Esophagus (tissue), 2 donors: ENCODE data around the gene BHLHE40. TPM values are rescaled to one million over a fixed set of nuclear protein-coding genes. Genes with fewer than 3 reads are reported as not detected.
"Not testable (repeated sequence)": the region's sequence is repeated elsewhere in the genome, so short reads cannot be mapped to it uniquely, and the experiment has no call there.

Source experiments
- H3K27ac ChIP-seq, 2 donors: one replicate each; pipeline ENCODE4 v1.5.1; 2013; ENCODE audit warnings: low read depth in 2 of 2, mild to moderate bottlenecking in 2 of 2, inconsistent platforms in 1 of 2, low read length in 1 of 2, moderate library complexity in 1 of 2
- H3K27me3 ChIP-seq, 2 donors: one replicate each; pipeline ENCODE4 v1.6.1; 2013; ENCODE audit warnings: low read length in 2 of 2, control low read depth in 1 of 2, mild to moderate bottlenecking in 1 of 2; ENCODE audit not compliant: insufficient read depth in 2 of 2, control insufficient read depth in 1 of 2
- H3K36me3 ChIP-seq, 2 donors: one replicate each; pipeline ENCODE4 v1.6.1; 2013; ENCODE audit warnings: low read length in 1 of 2; ENCODE audit not compliant: control insufficient read depth in 2 of 2, insufficient read depth in 2 of 2
- H3K4me1 ChIP-seq, 2 donors: one replicate each; pipeline ENCODE4 v1.6.1; 2013; ENCODE audit warnings: low read length in 1 of 2; ENCODE audit not compliant: control insufficient read depth in 2 of 2, insufficient read depth in 2 of 2
- H3K4me3 ChIP-seq, 2 donors: one replicate each; pipeline ENCODE4 v1.5.1; 2013; ENCODE audit warnings: low read length in 2 of 2, mild to moderate bottlenecking in 2 of 2, low read depth in 1 of 2, moderate library complexity in 1 of 2
- H3K9me3 ChIP-seq, 2 donors: one replicate each; pipeline ENCODE4 v1.6.1; 2013; ENCODE audit warnings: mild to moderate bottlenecking in 2 of 2, low read depth in 1 of 2, low read length in 1 of 2, moderate library complexity in 1 of 2; ENCODE audit not compliant: control insufficient read depth in 2 of 2, insufficient read depth in 1 of 2
- WGBS, 2 donors: extraction: QIAGEN DNeasy Blood & Tissue Kit; methylation state at CpG; one replicate each; pipeline ENCODE4 v1.1.7; 2013; 5-methylcytosine and 5-hydroxymethylcytosine counted together
- polyA plus RNA-seq, 2 donors: library from polyadenylated mRNA; stranded (reverse); fragments of 200-250 nt; gene quantifications; one replicate each; pipeline ENCODE4 v1.2.3, GENCODE V29; 2013
- donor health status: healthy with polysubstance abuse.
- donor health status: Bipolar disorder and iron deficiency.

BHLHE40 gene
- polyA plus RNA-seq, 2 donors = 84.0 to 185 TPM

- H3K27me3 ChIP-seq = no peaks in the 10 kb centered on the region
- H3K9me3 ChIP-seq = no peaks in the 10 kb centered on the region
- H3K36me3 ChIP-seq = no peaks in the 10 kb centered on the region
- H3K27ac ChIP-seq = no peak overlapping the region
- H3K4me1 ChIP-seq = no peaks in the 10 kb centered on the region
- WGBS, 2 donors = 86 to 88% methylated on average over 2 of the region's 2 CpGs
- no peak overlapping the region for H3K4me3 ChIP-seq
Observed at GRCh38 chr3:4956738-4957137, 22.5 kb upstream of the BHLHE40 start.

GRCh38 chr3:4957978-4958377 is 21.3 kb upstream of the BHLHE40 start:
- Histone ChIP-seq H3K36me3 (no peaks in the 10 kb centered on the region), H3K4me3 (no peak overlapping the region), H3K27me3 (no peaks in the 10 kb centered on the region), H3K4me1 (no peaks in the 10 kb centered on the region), H3K9me3 (no peaks in the 10 kb centered on the region), H3K27ac (no peak overlapping the region)
- WGBS, 2 donors = 85 to 87% methylated on average over 3 of the region's 3 CpGs

- H3K4me3 ChIP-seq = no peak overlapping the region
- H3K36me3 ChIP-seq = no peaks in the 10 kb centered on the region
- WGBS, 2 donors = 92 to 97% methylated on average over 4 of the region's 4 CpGs
- H3K4me1 ChIP-seq = no peaks in the 10 kb centered on the region
- H3K27ac ChIP-seq = no peak overlapping the region
- H3K27me3 ChIP-seq = no peaks in the 10 kb centered on the region
- no peaks in the 10 kb centered on the region for H3K9me3 ChIP-seq
Observed at GRCh38 chr3:4959180-4959579, 20.1 kb upstream of the BHLHE40 start.

- not testable (repeated sequence) for H3K4me3 ChIP-seq, H3K4me1 ChIP-seq, H3K27me3 ChIP-seq, H3K27ac ChIP-seq, H3K9me3 ChIP-seq, H3K36me3 ChIP-seq
- 93 to 94% methylated on average over 2 of the region's 2 CpGs for WGBS, 2 donors
Observed at GRCh38 chr3:4961865-4962264, 17.4 kb upstream of the BHLHE40 start.

- no peak overlapping the region for H3K27ac ChIP-seq
- H3K4me3 ChIP-seq = no peak overlapping the region
- no peaks in the 10 kb centered on the region for H3K36me3 ChIP-seq
- no peaks in the 10 kb centered on the region for H3K9me3 ChIP-seq
- peaks cover 0 to 4% of the 10 kb centered on the region in 2 donors for H3K4me1 ChIP-seq
- 97 to 98% methylated on average over 1 of the region's 1 CpG for WGBS, 2 donors
- no peaks in the 10 kb centered on the region for H3K27me3 ChIP-seq
Observed at GRCh38 chr3:4963669-4964570, 15.3 kb upstream of the BHLHE40 start.

GRCh38 chr3:4966006-4966405 is 13.2 kb upstream of the BHLHE40 start:
- not testable (repeated sequence) for H3K27me3 ChIP-seq, H3K4me3 ChIP-seq, H3K36me3 ChIP-seq, H3K27ac ChIP-seq, H3K9me3 ChIP-seq, H3K4me1 ChIP-seq
- 45 to 54% methylated on average over 5 of the region's 5 CpGs for WGBS, 2 donors

- WGBS, 2 donors = 76 to 81% methylated on average over 3 of the region's 3 CpGs
Observed at GRCh38 chr3:4967683-4968082, 11.6 kb upstream of the BHLHE40 start.

GRCh38 chr3:4971437-4971836 is 7.8 kb upstream of the BHLHE40 start:
- not testable (repeated sequence) for H3K9me3 ChIP-seq, H3K36me3 ChIP-seq, H3K27ac ChIP-seq, H3K27me3 ChIP-seq, H3K4me1 ChIP-seq, H3K4me3 ChIP-seq
- WGBS, 2 donors = 94% methylated on average over 5 to 6 of the region's 6 CpGs

More at GRCh38 chr3:4967683-4968082, 11.6 kb upstream of the BHLHE40 start:
- H3K36me3 ChIP-seq, H3K27ac ChIP-seq, H3K4me1 ChIP-seq, H3K9me3 ChIP-seq, H3K27me3 ChIP-seq, H3K4me3 ChIP-seq: not testable (repeated sequence)

- Histone ChIP-seq H3K27ac (no peak overlapping the region), H3K36me3 (no peaks in the 10 kb centered on the region), H3K27me3 (no peaks in the 10 kb centered on the region), H3K4me1 (no peaks in the 10 kb centered on the region), H3K4me3 (no peak overlapping the region), H3K9me3 (no peaks in the 10 kb centered on the region)
- WGBS, 2 donors = 94 to 96% methylated on average over 3 of the region's 3 CpGs
Observed at GRCh38 chr3:4971838-4972237, 7.4 kb upstream of the BHLHE40 start.
